DLD1 (cell line): ENCODE data around the gene N4BP2L2.

Source experiments
- in situ Hi-C: cut with HindIII; loops from 2 replicates; pipeline ENCODE4 v1.10.0; 2017; ENCODE audit warnings: low sequenced_read_pairs

The N4BP2L2 gene

GRCh38 chr13:32383836-32384618 lies 154.6 kb downstream of the N4BP2L2 start:
- in situ Hi-C loops = no loop called here
